HCEC 1CT (cell line): ENCODE data around the gene IGSF21.

ENCODE experiments used
- DNase-seq: peaks from one replicate; pipeline ENCODE4 v3.0.0-alpha.2; 2017

IGSF21 gene

GRCh38 chr1:18107369-18108298 is at the start of gene IGSF21:
Gene IGSF21 (plus strand): TSS chr1:18107798. CDS start chr1:18108129, 331 bp downstream.
- DNase-seq: no peak

DNA sequence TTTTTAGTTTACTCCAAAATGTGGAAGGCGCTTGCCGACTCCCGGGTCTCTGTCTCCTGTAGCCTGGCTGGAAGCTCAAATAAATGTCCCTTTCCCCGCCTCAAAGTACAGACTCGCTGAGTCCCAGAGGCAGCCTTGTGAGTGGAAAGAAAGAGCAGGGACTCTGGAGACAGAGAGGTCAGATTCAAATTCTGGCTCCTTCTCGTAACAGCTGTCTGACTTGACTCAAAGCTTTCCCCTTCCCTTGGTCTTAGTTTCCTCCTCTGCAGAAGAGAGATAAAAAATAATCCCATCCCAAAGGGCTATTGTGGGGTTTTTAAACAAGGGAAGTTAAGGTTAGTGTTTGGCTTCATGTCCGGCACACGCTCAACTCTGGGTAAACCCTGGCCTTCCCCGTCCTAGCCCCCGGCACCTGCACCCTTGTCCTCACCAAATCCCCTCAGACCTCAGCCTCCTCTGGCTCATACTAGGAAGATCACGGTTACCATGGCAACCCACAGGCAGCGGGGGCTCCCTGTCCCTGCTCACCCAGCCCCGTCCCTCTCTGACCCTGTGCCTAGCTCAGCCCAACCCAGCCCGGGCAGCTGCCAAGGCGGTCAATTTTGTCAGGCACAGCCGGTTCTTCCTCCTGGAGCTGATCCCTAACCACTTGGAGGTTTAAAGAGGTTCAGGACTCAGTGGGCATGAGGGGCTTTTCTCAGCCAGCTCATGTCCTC is 49.2 kb upstream of the IGSF21 start:
- no peak for DNase-seq

DNA sequence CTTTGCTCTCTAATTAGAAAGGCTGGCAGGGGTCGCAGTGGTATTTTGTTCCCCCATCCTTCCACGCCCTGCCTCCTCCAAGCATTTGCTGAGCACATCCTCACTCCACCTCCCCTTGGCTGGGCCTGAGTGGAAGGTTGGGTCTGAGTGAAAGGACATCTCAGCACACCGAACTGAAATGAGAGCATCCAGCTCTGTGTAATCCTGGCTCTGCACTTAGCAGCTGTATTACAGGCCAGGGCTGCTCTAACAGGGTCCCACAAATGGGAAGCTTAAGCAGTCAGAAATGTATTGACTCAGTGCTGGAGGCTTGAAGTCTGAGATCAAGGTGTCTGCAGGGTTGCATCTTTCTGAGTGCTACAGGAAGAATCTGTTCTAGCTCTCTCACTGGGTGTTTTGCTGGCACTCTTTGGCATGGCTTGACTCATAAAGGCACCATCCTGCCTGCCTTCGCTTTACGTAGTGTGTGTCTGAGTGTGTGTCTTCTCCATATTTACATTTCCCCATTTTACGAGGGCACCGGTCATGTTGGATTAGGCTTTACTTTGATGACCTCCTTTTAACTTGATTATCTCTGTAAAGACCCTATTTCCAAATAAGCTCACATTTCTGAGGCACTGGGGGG is 48.5 kb upstream of the IGSF21 start:
- DNase-seq: no peak

GRCh38 chr1:18060366-18060765 is 47.2 kb upstream of the IGSF21 start:
- no peak for DNase-seq

- DNase-seq: no peak
Measured at GRCh38 chr1:18062185-18062584, 45.4 kb upstream of the IGSF21 start.

- DNase-seq: no peak
Measured at GRCh38 chr1:18064534-18064933, 43.1 kb upstream of the IGSF21 start.

GRCh38 chr1:18066576-18066975 is 41.0 kb upstream of the IGSF21 start:
- no peak for DNase-seq

DNA sequence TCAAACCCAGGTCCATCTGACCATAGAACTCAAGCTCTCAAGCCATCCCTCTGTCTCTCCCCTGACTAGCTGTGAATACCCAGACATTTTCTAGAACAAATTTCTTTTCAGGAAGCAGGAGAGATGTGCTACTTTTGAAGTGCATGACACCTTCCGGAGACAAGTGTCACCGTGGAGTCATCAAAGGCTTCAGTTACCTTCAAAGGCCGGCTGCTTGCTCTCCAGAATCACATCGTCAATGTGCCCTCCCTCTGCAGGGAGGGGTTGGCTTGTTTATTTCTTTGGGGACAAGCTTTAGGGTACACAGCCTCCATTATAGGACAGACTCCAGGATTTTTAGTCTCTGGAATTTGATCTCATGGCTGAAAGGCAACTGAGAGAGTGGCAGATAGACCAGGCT is 37.7 kb upstream of the IGSF21 start:
- no peak for DNase-seq

- no peak for DNase-seq
Measured at GRCh38 chr1:18072066-18072465, 35.5 kb upstream of the IGSF21 start.

GRCh38 chr1:18073066-18073642 is 34.4 kb upstream of the IGSF21 start:
- no peak for DNase-seq

- no peak for DNase-seq
Measured at GRCh38 chr1:18077657-18078215, 29.9 kb upstream of the IGSF21 start.

DNA sequence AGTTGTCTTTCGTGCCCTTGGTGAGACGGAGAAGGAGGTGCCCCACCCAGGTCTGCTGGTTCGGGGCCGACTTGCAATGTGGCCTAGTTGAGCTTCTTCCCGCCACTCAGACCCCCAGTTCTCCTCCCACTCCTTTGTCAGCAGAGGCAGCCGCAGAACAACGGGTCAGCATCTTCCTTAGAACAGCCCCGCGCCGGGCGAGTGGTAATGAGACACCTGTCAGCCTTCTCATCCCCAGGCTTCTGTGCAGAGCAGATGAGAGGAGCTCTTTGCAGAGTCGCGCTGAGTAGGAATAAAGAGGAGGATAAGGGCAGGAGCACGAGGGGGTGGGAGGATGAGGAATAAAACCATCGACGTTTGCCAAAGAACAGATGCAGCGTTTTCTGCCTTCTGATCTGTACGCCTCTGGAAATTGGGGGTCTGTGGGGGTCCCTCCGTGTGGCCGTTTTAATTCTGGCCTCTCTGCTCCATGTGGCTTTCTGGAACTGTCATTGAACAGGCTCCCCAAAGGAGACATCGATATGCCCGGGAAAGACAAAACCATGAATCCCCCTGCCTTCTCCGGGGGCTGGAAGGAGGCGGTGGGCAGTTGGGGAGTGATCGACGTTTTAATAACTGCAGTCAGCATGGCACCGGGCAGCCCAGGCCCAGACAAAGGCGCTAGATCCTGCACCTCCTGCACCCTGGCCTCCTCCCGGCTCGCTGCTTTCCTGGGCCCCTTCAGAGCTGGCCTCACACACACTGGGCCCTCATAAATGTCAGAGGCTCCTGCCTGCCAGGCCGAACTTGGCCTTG is 27.5 kb upstream of the IGSF21 start:
- DNase-seq: no peak

- no peak for DNase-seq
Measured at GRCh38 chr1:18085387-18086074, 22.1 kb upstream of the IGSF21 start.

DNA sequence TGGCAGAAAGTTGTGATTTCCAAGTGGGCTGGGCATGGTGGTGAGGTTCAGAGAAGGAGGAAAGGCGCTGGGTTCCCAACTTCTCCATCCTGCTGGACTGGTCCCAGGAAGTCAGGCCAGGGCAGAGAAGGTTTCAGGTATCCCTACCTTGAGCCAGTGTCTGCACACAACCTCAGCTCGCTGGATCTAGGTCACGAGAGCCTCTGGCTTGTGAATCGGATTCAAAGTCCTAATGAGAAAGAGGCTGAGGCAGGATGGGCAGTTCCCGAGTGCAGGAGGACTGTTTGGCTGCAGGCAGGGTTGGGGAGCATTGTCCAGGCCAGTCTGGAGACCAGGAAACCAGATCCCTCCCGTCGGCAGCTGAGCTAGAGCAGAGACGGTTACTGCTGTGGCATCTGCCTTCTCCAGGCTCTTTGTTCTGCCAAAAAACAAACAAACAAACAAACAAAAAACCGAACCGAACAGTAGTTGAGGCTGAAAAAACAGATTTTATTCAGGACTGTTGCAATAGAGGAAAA is 19.5 kb upstream of the IGSF21 start:
- no peak for DNase-seq

- DNase-seq: no peak
Measured at GRCh38 chr1:18089488-18089887, 18.1 kb upstream of the IGSF21 start.

GRCh38 chr1:18090636-18091035 is 17.0 kb upstream of the IGSF21 start:
- DNase-seq: no peak

GRCh38 chr1:18091660-18092446 is 15.7 kb upstream of the IGSF21 start:
- no peak for DNase-seq

GRCh38 chr1:18093193-18093592 is 14.4 kb upstream of the IGSF21 start:
- DNase-seq: no peak

GRCh38 chr1:18093646-18094045 is 14.0 kb upstream of the IGSF21 start:
- no peak for DNase-seq

DNA sequence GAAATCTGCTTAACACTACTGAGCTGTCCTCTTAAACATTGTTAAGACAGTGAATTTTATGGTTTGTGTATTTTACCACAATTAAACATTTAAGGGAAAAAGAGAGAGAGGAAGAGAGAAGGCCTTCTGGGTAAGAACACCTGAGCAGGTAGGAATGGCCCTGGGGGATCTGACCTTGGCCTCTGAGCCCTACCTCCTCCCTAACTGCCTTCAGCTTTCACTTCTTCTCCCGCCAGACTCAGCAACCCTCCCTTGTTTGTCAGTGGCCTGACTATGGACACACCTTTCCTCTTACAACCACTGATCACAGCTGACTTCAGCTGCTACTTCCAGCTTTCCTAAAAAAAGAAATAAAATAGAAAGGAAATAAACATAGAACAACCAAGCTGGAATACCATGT is 13.5 kb upstream of the IGSF21 start:
- DNase-seq: no peak
